ENCODE measurements around the gene DNAJB7. TPM values are rescaled to one million over a fixed set of nuclear protein-coding genes. Genes with fewer than 3 reads are reported as not detected.
"Not testable (repeated sequence)": the region's sequence is repeated elsewhere in the genome, so short reads cannot be mapped to it uniquely, and the experiment has no call there.

DNAJB7 gene
- total and polyA plus RNA-seq, 2 donors (not counting 1 experiment from before 2014, with no cell fraction given): not detected

- CTCF ChIA-PET: interaction anchor here (1.0 to 1.5 kb wide), 2 partner anchors 14 to 21 kb away, joined by 3 read pairs; no protein-coding TSS in a partner anchor
- no peak overlapping the region for H3K27ac Mint-ChIP-seq
- ATAC-seq (ENCODE audit: low read depth) (no peak), DNase-seq (no peak)
- H3K9me3 Mint-ChIP-seq (ENCODE audit: insufficient read depth): no peaks in the 10 kb centered on the region
- intact Hi-C loops (cut with micrococcal nuclease): no loop called here
- TF ChIP-seq EZH2 (IDR thresholded peaks at IDR 0.05; ENCODE audit: borderline replicate concordance, insufficient read depth, low read depth, low read length, poor library complexity, severe bottlenecking): no peak
- TF ChIP-seq CTCF (IDR thresholded peaks at IDR 0.05): no peak
- H2AFZ ChIP-seq (ENCODE audit: insufficient read depth, low read depth, low read length, poor library complexity, severe bottlenecking): no peak overlapping the region
- H3K4me2 ChIP-seq (replicated peaks; ENCODE audit: low read depth, low read length, poor library complexity, severe bottlenecking): no peak overlapping the region
- no peaks in the 10 kb centered on the region for H4K20me1 ChIP-seq (ENCODE audit: control insufficient read depth, insufficient read depth, low read length, poor library complexity, severe bottlenecking)
- peaks cover 3% of the 10 kb centered on the region for H3K4me1 Mint-ChIP-seq
- no peak overlapping the region for H3K4me3 Mint-ChIP-seq
- H3K27me3 ChIP-seq (replicated peaks in 1 of 4; ENCODE audit: control extremely low read depth in 1 of 4, control insufficient read depth in 3 of 4, insufficient read depth in 4 of 4, low read length in 3 of 4): no peaks in the 10 kb centered on the region
- POLR2A ChIA-PET: no interaction called here
- no peaks in the 10 kb centered on the region for H3K27me3 Mint-ChIP-seq
- peaks cover 13 to 57% of the 10 kb centered on the region in 2 experiments for H3K36me3 ChIP-seq (replicated peaks in 1 of 2; ENCODE audit: control extremely low read depth in 1 of 2, control insufficient read depth in 1 of 2, extremely low read depth in 1 of 2, insufficient read depth in 2 of 2, low read length in 1 of 2)
- 100% methylated on average over 1 of the region's 7 CpGs for WGBS (ENCODE audit: insufficient coverage)
- no peak overlapping the region for H3K9ac ChIP-seq (ENCODE audit: low read length)
- no peak overlapping the region for H3K4me3 ChIP-seq (ENCODE audit: control extremely low read depth in 1 of 5, extremely low read depth in 1 of 5, insufficient read depth in 1 of 5, low read depth in 2 of 5, low read length in 4 of 5)
- H3K9me3 ChIP-seq (ENCODE audit: control extremely low read depth in 1 of 3, control insufficient read depth in 2 of 3, insufficient read depth in 1 of 3, low read length in 2 of 3): no peaks in the 10 kb centered on the region
- H3K27ac ChIP-seq (ENCODE audit: low read length in 2 of 2): no peak overlapping the region
- H3K4me1 ChIP-seq (ENCODE audit: control insufficient read depth in 2 of 2, insufficient read depth in 2 of 2, low read length in 2 of 2): no peaks in the 10 kb centered on the region
- H3K79me2 ChIP-seq (ENCODE audit: control insufficient read depth, insufficient read depth, low read length): no peaks in the 10 kb centered on the region
Measured at GRCh38 chr22:40826984-40827741, 34.8 kb downstream of the DNAJB7 start.

- H3K4me3 Mint-ChIP-seq; POLR2A ChIA-PET; H4K20me1 ChIP-seq (ENCODE audit: control insufficient read depth, insufficient read depth, low read length, poor library complexity, severe bottlenecking); DNase-seq; H3K27me3 Mint-ChIP-seq; H3K4me3 ChIP-seq (ENCODE audit: control extremely low read depth in 1 of 5, extremely low read depth in 1 of 5, insufficient read depth in 1 of 5, low read depth in 2 of 5, low read length in 4 of 5); H3K27ac ChIP-seq (ENCODE audit: low read length in 2 of 2); H3K27ac Mint-ChIP-seq; H3K4me2 ChIP-seq (replicated peaks; ENCODE audit: low read depth, low read length, poor library complexity, severe bottlenecking); H3K4me1 Mint-ChIP-seq; H2AFZ ChIP-seq (ENCODE audit: insufficient read depth, low read depth, low read length, poor library complexity, severe bottlenecking); H3K4me1 ChIP-seq (ENCODE audit: control insufficient read depth in 2 of 2, insufficient read depth in 2 of 2, low read length in 2 of 2); H3K9ac ChIP-seq (ENCODE audit: low read length); intact Hi-C loops (cut with micrococcal nuclease); CTCF ChIA-PET; H3K27me3 ChIP-seq (replicated peaks in 1 of 4; ENCODE audit: control extremely low read depth in 1 of 4, control insufficient read depth in 3 of 4, insufficient read depth in 4 of 4, low read length in 3 of 4); H3K79me2 ChIP-seq (ENCODE audit: control insufficient read depth, insufficient read depth, low read length); H3K9me3 ChIP-seq (ENCODE audit: control extremely low read depth in 1 of 3, control insufficient read depth in 2 of 3, insufficient read depth in 1 of 3, low read length in 2 of 3); ATAC-seq (ENCODE audit: low read depth); H3K9me3 Mint-ChIP-seq (ENCODE audit: insufficient read depth): not testable (repeated sequence)
- H3K36me3 ChIP-seq (replicated peaks in 1 of 2; ENCODE audit: control extremely low read depth in 1 of 2, control insufficient read depth in 1 of 2, extremely low read depth in 1 of 2, insufficient read depth in 2 of 2, low read length in 1 of 2): peaks cover 13 to 49% of the 10 kb centered on the region in 2 experiments
- WGBS (ENCODE audit: insufficient coverage): 100% methylated on average over 1 of the region's 2 CpGs
Measured at GRCh38 chr22:40826292-40826691, 35.6 kb downstream of the DNAJB7 start.

Measured in B cell (primary cell).